Neutrophil (primary cell): ENCODE results near the gene BLOC1S6.

ENCODE experiments used
- H3K27ac ChIP-seq: fragments of 200-600 bp; sonication (generic); 2 replicates; pipeline ENCODE4 v1.5.1; 2016; ENCODE audit warnings: mild to moderate bottlenecking, moderate library complexity
- H3K27me3 ChIP-seq: fragments of 200-600 bp; sonication (generic); 2 replicates; pipeline ENCODE4 v1.6.0; 2016; ENCODE audit warnings: mild to moderate bottlenecking
- H3K36me3 ChIP-seq: fragments of 200-600 bp; sonication (generic); 2 replicates; pipeline ENCODE4 v1.5.1; 2017
- H3K4me1 ChIP-seq, 2 experiments: fragments of 200-600 bp in 1 of 2; sonication (generic) in 1 of 2; 1 replicate in 1 of 2; 2 replicates in 1 of 2; pipeline versions ENCODE4 v1.5.1 to v1.6.1; 2013 to 2016; ENCODE audit warnings: low read depth in 1 of 2, low read length in 1 of 2, mild to moderate bottlenecking in 1 of 2, moderate library complexity in 1 of 2; ENCODE audit not compliant: control insufficient read depth in 1 of 2, insufficient read depth in 1 of 2
- H3K4me3 ChIP-seq, 2 experiments: fragments of 200-600 bp in 1 of 2; sonication (generic) in 1 of 2; 1 replicate in 1 of 2; 2 replicates in 1 of 2; pipeline ENCODE4 v1.5.1; 2013 to 2016; ENCODE audit warnings: low read depth in 1 of 2, low read length in 1 of 2, mild to moderate bottlenecking in 1 of 2, moderate library complexity in 1 of 2
- H3K9me3 ChIP-seq: fragments of 200-600 bp; sonication (generic); 2 replicates; pipeline ENCODE4 v1.5.1; 2016
- TF ChIP-seq, protein P1 (sequence below): fragments of 200-600 bp; sonication (generic); IDR thresholded peaks from 2 replicates; pipeline ENCODE4 v1.5.1; 2016; ENCODE audit warnings: antibody characterized with exemption

Gene BLOC1S6

DNA sequence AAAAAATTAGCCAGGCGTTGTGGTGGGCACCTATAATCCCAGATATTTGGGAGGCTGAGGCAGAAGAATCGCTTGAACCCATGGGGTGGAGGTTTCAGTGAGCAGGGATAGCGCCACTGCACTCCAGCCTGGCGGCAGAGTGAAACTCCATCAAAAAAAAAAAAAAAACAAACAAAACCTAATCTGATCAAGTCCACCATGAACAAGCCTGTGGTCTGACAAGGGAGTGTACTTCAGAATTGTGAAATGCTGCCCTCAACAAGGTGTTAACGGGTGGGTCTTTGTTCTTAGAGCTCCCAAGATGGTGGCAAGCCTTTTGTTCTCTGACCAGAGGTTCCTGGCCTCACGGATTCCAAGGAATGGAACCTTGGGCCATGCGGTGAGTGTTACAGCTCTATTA, 40.4 kb upstream of the BLOC1S6 start:
- peaks cover 41% of the 10 kb centered on the region for H3K27me3 ChIP-seq
- H3K27ac ChIP-seq, result no peak overlapping the region
- no peaks in the 10 kb centered on the region for H3K9me3 ChIP-seq
- H3K4me3 ChIP-seq, result no peak overlapping the region
- H3K4me1 ChIP-seq, result no peaks in the 10 kb centered on the region
- no peaks in the 10 kb centered on the region for H3K36me3 ChIP-seq
- TF ChIP-seq, protein P1, sequence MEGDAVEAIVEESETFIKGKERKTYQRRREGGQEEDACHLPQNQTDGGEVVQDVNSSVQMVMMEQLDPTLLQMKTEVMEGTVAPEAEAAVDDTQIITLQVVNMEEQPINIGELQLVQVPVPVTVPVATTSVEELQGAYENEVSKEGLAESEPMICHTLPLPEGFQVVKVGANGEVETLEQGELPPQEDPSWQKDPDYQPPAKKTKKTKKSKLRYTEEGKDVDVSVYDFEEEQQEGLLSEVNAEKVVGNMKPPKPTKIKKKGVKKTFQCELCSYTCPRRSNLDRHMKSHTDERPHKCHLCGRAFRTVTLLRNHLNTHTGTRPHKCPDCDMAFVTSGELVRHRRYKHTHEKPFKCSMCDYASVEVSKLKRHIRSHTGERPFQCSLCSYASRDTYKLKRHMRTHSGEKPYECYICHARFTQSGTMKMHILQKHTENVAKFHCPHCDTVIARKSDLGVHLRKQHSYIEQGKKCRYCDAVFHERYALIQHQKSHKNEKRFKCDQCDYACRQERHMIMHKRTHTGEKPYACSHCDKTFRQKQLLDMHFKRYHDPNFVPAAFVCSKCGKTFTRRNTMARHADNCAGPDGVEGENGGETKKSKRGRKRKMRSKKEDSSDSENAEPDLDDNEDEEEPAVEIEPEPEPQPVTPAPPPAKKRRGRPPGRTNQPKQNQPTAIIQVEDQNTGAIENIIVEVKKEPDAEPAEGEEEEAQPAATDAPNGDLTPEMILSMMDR, result no peak

DNA sequence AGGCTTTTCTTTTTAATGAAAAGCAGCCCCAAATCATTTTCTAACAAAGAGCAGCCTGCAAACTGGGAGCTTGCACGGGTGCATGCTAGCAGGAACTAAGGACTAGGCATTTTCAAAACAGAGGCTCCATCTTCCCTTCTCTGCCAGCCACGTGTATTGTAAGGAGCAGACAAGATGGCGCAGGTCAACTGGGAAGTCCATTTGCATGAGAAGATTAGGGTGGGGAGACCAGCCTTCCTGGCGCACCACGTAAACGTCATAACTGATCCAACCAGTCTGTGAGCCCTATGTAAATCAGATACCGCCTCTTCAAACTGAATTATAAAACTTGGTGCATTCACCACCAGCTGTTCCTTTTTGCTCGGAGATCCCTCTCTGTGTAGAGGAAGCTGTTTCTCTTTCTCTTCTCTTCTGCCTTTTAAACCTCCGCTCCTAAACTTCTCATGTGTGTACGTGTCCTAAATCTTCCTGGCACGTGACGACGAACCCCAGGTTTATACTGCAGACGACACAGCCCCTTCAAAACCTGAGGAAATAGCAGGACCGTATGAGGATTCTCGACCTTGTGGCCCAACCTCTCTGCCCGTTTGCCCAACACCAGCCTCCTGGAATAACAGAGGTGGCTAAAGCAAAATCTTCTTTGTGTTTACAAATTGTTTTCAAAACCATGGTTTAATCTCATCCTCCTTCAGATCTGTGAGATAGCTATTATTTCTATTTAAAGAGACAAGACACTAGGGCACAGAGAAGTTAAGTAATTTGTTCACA, 38.2 kb upstream of the BLOC1S6 start:
- no peaks in the 10 kb centered on the region for H3K9me3 ChIP-seq
- no peak overlapping the region for H3K4me3 ChIP-seq
- TF ChIP-seq, protein P1, result no peak
- H3K4me1 ChIP-seq, result no peaks in the 10 kb centered on the region
- H3K27me3 ChIP-seq, result peaks cover 56% of the 10 kb centered on the region
- no peak overlapping the region for H3K27ac ChIP-seq
- H3K36me3 ChIP-seq, result no peaks in the 10 kb centered on the region

DNA sequence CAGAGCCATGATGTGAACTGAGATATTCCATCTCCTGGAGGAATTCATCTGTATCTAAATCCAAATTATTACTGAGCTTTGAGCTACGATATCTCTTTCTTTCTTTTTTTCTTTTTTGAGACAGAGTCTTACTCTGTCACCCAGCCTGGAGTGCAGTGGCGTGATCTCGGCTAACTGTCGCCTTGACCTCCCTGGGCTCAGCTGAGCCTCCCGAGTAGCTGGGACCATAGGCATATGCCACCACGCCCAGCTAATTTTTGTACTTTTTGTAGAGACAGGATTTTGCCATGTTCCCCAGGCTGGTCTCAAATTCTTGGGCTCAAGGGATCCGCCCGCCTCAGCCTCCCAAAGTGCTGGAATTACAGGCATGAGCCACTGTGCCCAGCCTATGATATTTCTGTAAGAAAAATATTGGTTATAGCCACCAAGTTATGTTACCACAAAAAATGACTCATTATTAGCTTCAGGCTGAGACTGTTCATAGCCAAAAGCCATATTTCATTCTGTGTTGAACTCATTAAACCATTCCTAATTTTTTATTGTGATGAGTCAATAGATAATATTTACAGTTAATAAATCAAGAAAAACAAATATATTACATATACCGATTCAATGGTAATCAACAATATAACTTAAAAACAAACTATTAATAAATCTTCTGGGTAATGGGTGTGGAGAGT, 37.5 kb upstream of the BLOC1S6 start:
- no peaks in the 10 kb centered on the region for H3K36me3 ChIP-seq
- no peak overlapping the region for H3K27ac ChIP-seq
- no peaks in the 10 kb centered on the region for H3K4me1 ChIP-seq

DNA sequence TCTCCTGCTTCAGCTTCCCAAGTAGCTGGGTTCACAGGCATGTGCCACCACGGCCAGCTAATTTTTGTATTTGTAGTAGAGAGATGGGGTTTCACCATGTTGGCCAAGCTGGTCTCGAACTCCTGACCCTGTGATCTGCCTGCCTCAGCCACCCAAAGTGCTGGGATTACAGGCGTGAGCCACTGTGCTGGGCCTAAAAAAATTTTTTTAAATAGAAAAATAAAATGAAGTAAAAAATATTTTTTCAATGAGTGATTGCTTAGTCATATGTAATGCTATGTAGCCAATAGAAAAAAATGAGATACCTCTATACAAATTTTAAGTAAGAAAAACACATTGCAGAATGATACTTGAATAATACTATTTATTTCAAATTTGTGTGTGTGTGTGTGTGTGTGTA, 36.7 kb upstream of the BLOC1S6 start:
- Histone ChIP-seq H3K4me1 (no peaks in the 10 kb centered on the region), H3K27ac (no peak overlapping the region), H3K27me3 (peaks cover 62% of the 10 kb centered on the region), H3K4me3 (no peak overlapping the region), H3K9me3 (no peaks in the 10 kb centered on the region), H3K36me3 (no peaks in the 10 kb centered on the region)
- TF ChIP-seq, protein P1, result no peak

More for the DNA sequence above, 37.5 kb upstream of the BLOC1S6 start:
- Histone ChIP-seq H3K4me3 (no peak overlapping the region), H3K9me3 (no peaks in the 10 kb centered on the region), H3K27me3 (peaks cover 56% of the 10 kb centered on the region)
- TF ChIP-seq, protein P1, result no peak

DNA sequence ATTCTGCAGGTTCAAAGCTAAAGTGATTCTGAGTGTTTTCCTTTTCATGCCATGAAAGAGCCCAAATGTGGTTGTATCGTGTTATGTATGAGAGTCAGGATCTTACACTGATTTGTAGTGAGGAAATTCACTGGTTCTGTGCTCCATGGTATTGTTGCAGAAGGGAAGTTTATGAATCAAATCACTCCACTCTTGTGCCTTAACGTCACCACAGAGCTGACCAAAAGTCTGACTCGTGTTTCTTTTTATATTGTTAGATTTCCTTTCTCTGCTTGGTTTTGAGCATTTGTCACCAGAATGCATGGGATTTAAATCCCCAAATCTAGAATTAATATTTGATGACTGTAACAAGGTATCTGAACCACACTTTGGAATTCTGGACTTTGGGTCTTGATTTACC, 35.5 kb upstream of the BLOC1S6 start:
- Histone ChIP-seq H3K4me3 (no peak overlapping the region), H3K27me3 (peaks cover 74% of the 10 kb centered on the region), H3K36me3 (no peaks in the 10 kb centered on the region), H3K27ac (no peak overlapping the region), H3K4me1 (no peaks in the 10 kb centered on the region), H3K9me3 (no peaks in the 10 kb centered on the region)
- TF ChIP-seq, protein P1, result no peak
